ENCODE data around the gene UBE2D2.

DNA sequence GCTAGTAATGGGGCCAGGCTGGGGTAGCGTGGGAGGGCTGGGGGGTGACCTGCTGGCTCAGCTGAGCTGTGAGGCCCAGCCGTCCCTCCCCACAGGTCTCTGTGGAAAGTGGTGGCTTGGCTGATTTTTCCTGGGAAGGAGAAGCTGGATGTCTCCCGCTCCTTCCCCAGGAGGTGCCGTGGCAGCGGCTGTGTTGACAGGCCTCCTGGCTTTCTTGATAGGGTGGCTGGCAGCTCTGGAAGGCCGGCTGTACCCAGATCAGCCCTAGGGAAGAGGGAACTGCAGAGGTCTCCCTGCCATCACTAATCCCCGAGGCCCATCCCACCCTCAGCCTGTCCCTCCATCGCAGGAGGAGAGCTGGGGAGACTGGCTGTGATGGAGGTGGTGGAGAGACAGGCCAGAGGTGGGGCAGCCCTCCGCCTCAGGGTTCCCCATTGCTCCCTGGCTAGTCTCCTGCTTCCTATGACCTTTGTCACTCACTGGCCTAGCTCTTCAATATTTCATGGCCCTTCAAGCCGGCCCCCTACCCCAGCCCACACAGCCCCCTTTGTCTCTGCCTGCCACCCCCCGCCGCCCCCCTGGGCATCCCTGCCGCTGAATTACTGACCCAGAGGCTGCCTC is 93.8 kb downstream of the UBE2D2 start:
- TF ChIP-seq SP1 (IDR thresholded peaks at IDR 0.05) (no peak), ZNF384 (IDR thresholded peaks at IDR 0.05) (no peak), ARNT (IDR thresholded peaks at IDR 0.05) (no peak), L3MBTL2 (conservative IDR thresholded peaks at IDR 0.05) (no peak), BHLHE40 (IDR thresholded peaks at IDR 0.05; ENCODE audit: borderline replicate concordance) (no peak), SUZ12 (IDR thresholded peaks at IDR 0.05) (no peak), FOXK2 (IDR thresholded peaks at IDR 0.05) (no peak), FOXA1 (IDR thresholded peaks at IDR 0.05) (no peak), CTBP1 (IDR thresholded peaks at IDR 0.05; ENCODE audit: borderline replicate concordance) (no peak), HDGF (IDR thresholded peaks at IDR 0.05; ENCODE audit: borderline replicate concordance) (no peak), FOXM1 (IDR thresholded peaks at IDR 0.05; ENCODE audit: borderline replicate concordance) (no peak)
- TF ChIP-seq, protein P1, sequence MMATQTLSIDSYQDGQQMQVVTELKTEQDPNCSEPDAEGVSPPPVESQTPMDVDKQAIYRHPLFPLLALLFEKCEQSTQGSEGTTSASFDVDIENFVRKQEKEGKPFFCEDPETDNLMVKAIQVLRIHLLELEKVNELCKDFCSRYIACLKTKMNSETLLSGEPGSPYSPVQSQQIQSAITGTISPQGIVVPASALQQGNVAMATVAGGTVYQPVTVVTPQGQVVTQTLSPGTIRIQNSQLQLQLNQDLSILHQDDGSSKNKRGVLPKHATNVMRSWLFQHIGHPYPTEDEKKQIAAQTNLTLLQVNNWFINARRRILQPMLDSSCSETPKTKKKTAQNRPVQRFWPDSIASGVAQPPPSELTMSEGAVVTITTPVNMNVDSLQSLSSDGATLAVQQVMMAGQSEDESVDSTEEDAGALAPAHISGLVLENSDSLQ (IDR thresholded peaks at IDR 0.05) = no peak

Data from HEK293T (cell line).